GM12878 (cell line): Measurements from ENCODE around the gene OLIG3. TPM values are rescaled to one million over a fixed set of nuclear protein-coding genes. Genes with fewer than 3 reads are reported as not detected.

Source experiments
- ATAC-seq: fragments of 200-7000 bp; cut with Tn5 transposase; 3 replicates; pipeline ENCODE4 v1.9.1; 2020; ENCODE audit warnings: mild to moderate bottlenecking, moderate library complexity
- BruUV-seq: library from RNA; stranded (reverse); fragments of 400-500 nt; replicated peaks from 2 replicates; lab custom pipeline; 2021; lab: Mats Ljungman, UMichigan
- CTCF ChIA-PET: fragments of 300-600 bp; sonication (Branson Sonifier 250); formaldehyde crosslinking; extraction: SDS; loops from one replicate; lab custom pipeline; 2021; ENCODE audit warnings: inconsistent platforms; lab: Yijun Ruan, JAX
- POLR2A ChIA-PET: fragments of 350-600 bp; formaldehyde crosslinking; extraction: SDS; loops from one replicate; lab custom pipeline; 2021; ENCODE audit warnings: inconsistent platforms; lab: Charles Lee
- RAD21 ChIA-PET: fragments of 300-600 bp; sonication (Branson Sonifier 250); formaldehyde crosslinking; loops from one replicate; lab custom pipeline; 2023; ENCODE audit warnings: antibody characterized with exemption; ENCODE audit not compliant: unreplicated experiment; lab: Charles Lee
- SMC1A ChIA-PET: fragments of 300-600 bp; sonication (Branson Sonifier 250); formaldehyde crosslinking; loops from one replicate; lab custom pipeline; 2023; ENCODE audit not compliant: unreplicated experiment, uncharacterized antibody; lab: Charles Lee
- DNase-seq: peaks from one replicate; pipeline ENCODE4 v3.0.0-alpha.2; 2011; ENCODE audit warnings: low read depth, low spot score
- FAIRE-seq: peaks from 3 replicates; lab custom pipeline; 2011; peaks lifted over from hg19 to GRCh38; lab: Jason Lieb, UNC
- H2AFZ ChIP-seq: 2 replicates; pipeline ENCODE4 v1.6.0; 2011; ENCODE audit warnings: low read depth, low read length, control low read depth; ENCODE audit not compliant: control insufficient read depth
- H3K27ac ChIP-seq: 2 replicates; pipeline ENCODE4 v1.5.1; 2011; ENCODE audit warnings: control low read depth; ENCODE audit not compliant: control insufficient read depth, insufficient read depth
- H3K27me3 ChIP-seq, 2 experiments: replicated peaks in 1 of 2; 2 replicates each; pipeline versions ENCODE4 v1.6.0 to v1.6.1; 2011; ENCODE audit warnings: low read length in 1 of 2; ENCODE audit not compliant: control insufficient read depth in 2 of 2, insufficient read depth in 2 of 2
- H3K36me3 ChIP-seq, 2 experiments: 2 replicates each; pipeline ENCODE4 v1.5.1; 2011; ENCODE audit warnings: low read length in 1 of 2; ENCODE audit not compliant: control insufficient read depth in 2 of 2, insufficient read depth in 2 of 2
- H3K4me1 ChIP-seq: 2 replicates; pipeline ENCODE4 v1.6.1; 2011; ENCODE audit warnings: mild to moderate bottlenecking, low read length, moderate library complexity, mixed read lengths; ENCODE audit not compliant: control insufficient read depth, insufficient read depth
- H3K4me2 ChIP-seq: 2 replicates; pipeline ENCODE4 v1.6.0; 2011; ENCODE audit warnings: control low read depth; ENCODE audit not compliant: control insufficient read depth, insufficient read depth
- H3K4me3 ChIP-seq: fragments of 200-600 bp; sonication (generic); 2 replicates; pipeline ENCODE4 v1.5.1; 2016
- H3K79me2 ChIP-seq: 2 replicates; pipeline ENCODE4 v1.6.0; 2011; ENCODE audit warnings: low read length; ENCODE audit not compliant: control insufficient read depth, insufficient read depth
- H3K9ac ChIP-seq: 2 replicates; pipeline ENCODE4 v1.8.0; 2011; ENCODE audit warnings: low read length, control low read depth, mixed read lengths; ENCODE audit not compliant: control insufficient read depth, insufficient read depth
- H3K9me3 ChIP-seq: replicated peaks from 3 replicates; pipeline ENCODE4 v1.5.1; 2011; ENCODE audit warnings: mild to moderate bottlenecking, low read length; ENCODE audit not compliant: control insufficient read depth, insufficient read depth
- H4K20me1 ChIP-seq: 2 replicates; pipeline ENCODE4 v1.6.0; 2011; ENCODE audit not compliant: control insufficient read depth, insufficient read depth
- ATF7 ChIP-seq: fragments of 450-650 bp; IDR thresholded peaks from 2 replicates; pipeline ENCODE4 v1.6.1; 2016; ENCODE audit warnings: low read depth, mild to moderate bottlenecking
- MTA2 ChIP-seq: fragments of 450-650 bp; IDR thresholded peaks from 2 replicates; pipeline ENCODE4 v1.6.1; 2016; ENCODE audit warnings: low read depth, mild to moderate bottlenecking, moderate library complexity
- NFYA ChIP-seq: IDR thresholded peaks from 2 replicates; pipeline ENCODE4 v1.6.1; 2011; ENCODE audit warnings: low read depth, mild to moderate bottlenecking, low read length, improper control_type of control experiment, borderline replicate concordance
- PAX8 ChIP-seq: fragments of 450-650 bp; IDR thresholded peaks from 2 replicates; pipeline ENCODE4 v1.6.1; 2017; ENCODE audit warnings: mild to moderate bottlenecking, moderate library complexity
- WGBS: methylation state at CpG from one replicate; pipeline ENCODE4 v1.1.6; 2016; ENCODE audit warnings: low lambda C conversion rate; ENCODE audit not compliant: insufficient replicate concordance, insufficient coverage; ENCODE audit errors: missing lambda C conversion rate; 5-methylcytosine and 5-hydroxymethylcytosine counted together
- in situ Hi-C: fragments of 300-500 bp; cut with MboI; formaldehyde crosslinking; loops from 9 replicates; pipeline ENCODE4 v1.14.3; 2018; ENCODE audit warnings: mixed read lengths
- intact Hi-C: fragments of 100-400 bp; cut with micrococcal nuclease; formaldehyde crosslinking; loops from one replicate; pipeline ENCODE4 v1.14.2; 2022; ENCODE audit not compliant: unreplicated experiment
- polyA plus RNA-seq, 11 experiments: library from polyadenylated mRNA; depleted of rRNA in 4 of 11; unstranded in 6 of 11; stranded (reverse) in 5 of 11; fragments of >200 nt; fragmentation: Nextera tagmentation in 4 of 11; fragmentation: Illumina TruSeq in 1 of 11; extraction: Ambion mirVana in 4 of 11; extraction: Trizol in 1 of 11; gene quantifications; 1 replicate in 1 of 11; 2 replicates in 10 of 11; pipeline versions ENCODE4 v1.2.1 to v1.2.3, GENCODE V29; 2011 to 2016; ENCODE audit warnings: inconsistent platforms in 2 of 11, missing spikeins in 2 of 11, low read depth in 1 of 11
- total RNA-seq, 4 experiments: library from RNA; depleted of rRNA in 3 of 4; stranded (reverse); fragments of >200 nt in 3 of 4; fragmentation: Illumina TruSeq in 1 of 4; extraction: Trizol in 1 of 4; gene quantifications; 2 replicates each; pipeline versions ENCODE4 v1.2.1 to v1.2.3, GENCODE V29; 2013 to 2021

Gene OLIG3
- total and polyA plus RNA-seq, 10 of the 15 experiments (the other 5 are each of a cell fraction or from before 2014, with no cell fraction given): not detected

DNA sequence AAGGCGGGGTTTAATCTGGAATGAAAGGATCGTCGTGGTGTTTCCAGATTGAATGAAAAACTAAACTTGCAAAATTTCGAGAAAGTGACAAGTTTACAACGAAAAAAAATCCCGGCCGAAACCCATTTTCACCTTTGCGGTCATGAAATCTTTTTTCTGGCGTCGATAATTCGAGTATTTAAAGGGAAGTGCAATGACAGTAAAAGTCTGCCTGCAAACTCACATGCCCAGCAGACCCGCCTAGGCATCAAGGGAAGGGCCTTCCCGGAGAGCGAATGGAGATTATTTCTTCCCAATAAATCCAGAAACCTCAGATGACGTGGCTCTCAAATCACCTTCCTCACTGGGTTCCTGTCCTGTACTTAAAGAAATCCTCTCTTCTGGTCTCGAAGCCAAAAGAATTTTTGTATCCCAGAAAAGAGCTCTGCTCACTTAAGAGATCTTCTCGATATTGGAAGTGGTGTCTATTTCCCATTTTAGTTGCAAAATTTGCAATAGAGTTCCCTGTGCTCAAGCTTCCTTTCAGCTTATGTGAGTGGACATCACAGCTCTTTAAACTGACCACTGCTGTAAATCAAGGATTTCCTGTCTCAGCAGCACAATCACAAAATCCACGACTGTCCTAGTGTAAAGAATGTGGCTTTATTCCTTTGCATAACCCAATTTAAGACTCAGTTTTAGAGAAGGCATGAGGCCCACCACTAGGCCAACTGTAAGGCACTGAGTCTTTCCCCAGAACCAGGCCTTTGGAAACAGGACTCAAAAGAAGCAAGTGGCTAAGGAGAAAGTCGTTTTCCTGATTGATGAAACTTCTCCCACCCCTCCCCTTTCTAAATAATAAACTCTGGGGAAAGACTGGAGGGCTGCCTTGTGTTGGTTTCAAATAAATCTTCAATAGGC is 3.9 kb downstream of the OLIG3 start:
- POLR2A ChIA-PET: no interaction called here
- BruUV-seq: no TSS peak
- Histone ChIP-seq H3K9me3 (peaks cover 2% of the 10 kb centered on the region; the same call in 1 of the 3 replicates), H2AFZ (no peak overlapping the region), H3K9ac (no peak overlapping the region), H3K27ac (no peak overlapping the region), H3K36me3 (no peaks in the 10 kb centered on the region), H3K4me3 (no peak overlapping the region), H3K4me2 (no peak overlapping the region), H3K79me2 (no peaks in the 10 kb centered on the region), H3K4me1 (no peaks in the 10 kb centered on the region), H3K27me3 (peaks cover 37 to 59% of the 10 kb centered on the region in 2 experiments), H4K20me1 (no peaks in the 10 kb centered on the region)
- ATAC-seq (no peak), FAIRE-seq (no peak), DNase-seq (no peak)
- 20% methylated on average over 19 of the region's 19 CpGs for WGBS
- SMC1A ChIA-PET: interaction anchor here (0.9 to 1.1 kb wide), 2 partner anchors 7 to 11 kb away, joined by 3 to 4 read pairs; no protein-coding TSS in a partner anchor
- intact Hi-C loops: loop anchor here (5.0 kb wide), 1 partner anchor 413 kb away; no protein-coding TSS in a partner anchor
- no peak for TF ChIP-seq ATF7
- TF ChIP-seq NFYA: no peak
- TF ChIP-seq MTA2: no peak
- no peak for TF ChIP-seq PAX8
- CTCF ChIA-PET: no interaction called here
- in situ Hi-C loops: no loop called here
- RAD21 ChIA-PET: no interaction called here
